HG03342 (cell line): Measurements from ENCODE around the gene CYP3A5.
"Not testable (repeated sequence)": the region's sequence is repeated elsewhere in the genome, so short reads cannot be mapped to it uniquely, and the experiment has no call there.

Experiments used
- ATAC-seq: cut with Tn5 transposase; IDR thresholded peaks from one replicate; pipeline ENCODE4 v1.9.1; 2021; ENCODE audit warnings: mild to moderate bottlenecking, moderate library complexity; ENCODE audit not compliant: unreplicated experiment

The CYP3A5 gene

GRCh38 chr7:99679400-99680191, at the start of gene CYP3A5:
CYP3A5 (minus strand) TSS chr7:99679996; CDS start chr7:99679896, 100 bp downstream.
- ATAC-seq = no peak

DNA sequence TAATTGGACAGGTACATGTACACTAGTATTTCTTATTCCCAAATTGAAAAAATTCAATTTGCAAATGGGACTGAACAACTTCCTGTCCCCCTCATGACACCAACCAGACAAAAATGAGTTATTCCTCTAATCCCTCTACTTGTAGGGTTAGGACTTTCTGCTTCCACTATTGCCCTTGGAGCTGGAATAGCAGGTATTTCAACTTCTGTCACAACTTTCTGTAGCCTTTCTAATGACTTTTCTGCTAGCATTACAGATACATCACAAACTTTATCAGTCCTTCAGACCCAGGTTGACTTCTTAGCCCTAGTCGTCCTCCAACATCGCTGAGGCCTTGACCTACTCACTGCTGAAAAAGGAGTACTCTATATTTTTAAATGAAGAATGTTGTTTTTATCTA, 48.8 kb upstream of the CYP3A5 start:
- no peak for ATAC-seq

DNA sequence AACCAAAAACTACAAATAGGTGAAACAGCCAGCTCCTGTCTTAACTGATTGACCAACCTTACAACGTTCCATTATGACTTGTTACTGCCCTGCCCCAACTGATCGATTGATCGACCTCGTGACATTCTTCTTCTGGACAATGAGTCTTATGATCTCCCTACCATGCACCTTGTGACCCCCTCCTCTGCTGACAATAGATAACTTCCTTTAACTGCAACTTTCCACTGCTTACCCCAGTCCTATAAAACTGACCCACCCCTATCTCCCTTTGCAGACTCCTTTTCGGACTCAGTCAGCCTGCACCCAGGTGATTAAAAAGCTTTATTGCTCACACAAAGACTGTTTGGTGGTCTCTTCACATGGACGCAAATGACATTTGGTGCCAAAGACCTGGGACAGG, 43.4 kb upstream of the CYP3A5 start:
- ATAC-seq = not testable (repeated sequence)

GRCh38 chr7:99720800-99721595, 41.2 kb upstream of the CYP3A5 start:
- ATAC-seq = no peak

GRCh38 chr7:99719996-99720769, 40.4 kb upstream of the CYP3A5 start:
- no peak for ATAC-seq

DNA sequence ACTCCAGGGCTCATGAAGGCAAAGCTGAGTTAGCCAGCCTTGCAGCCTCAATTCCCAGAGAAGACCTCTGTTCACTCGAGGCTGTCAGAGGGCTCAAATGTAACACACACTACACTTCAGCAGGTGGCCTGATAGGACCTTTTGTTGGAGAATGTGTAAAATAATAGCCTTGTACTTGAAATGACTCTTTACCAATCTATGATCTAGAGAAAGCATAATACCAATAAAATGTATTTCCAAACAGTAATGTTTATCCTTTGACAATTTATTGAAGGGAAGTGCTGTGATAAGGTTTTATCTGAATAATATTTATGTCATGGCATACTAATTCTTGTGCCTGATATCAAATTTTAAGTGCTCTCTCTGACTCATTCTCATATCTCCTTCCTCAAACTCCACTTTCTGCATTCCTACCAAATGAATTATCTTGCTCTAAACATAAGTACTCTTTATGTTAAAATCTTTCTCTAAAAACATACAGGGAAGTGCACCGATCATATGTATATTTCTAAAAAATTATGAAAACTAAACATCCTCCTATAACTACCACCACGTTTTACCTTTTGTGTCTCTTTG, 34.3 kb upstream of the CYP3A5 start:
- ATAC-seq = no peak

- no peak for ATAC-seq
These were observed 30.2 kb upstream of the CYP3A5 start for GRCh38 chr7:99709838-99710578.

GRCh38 chr7:99709260-99709659, 29.5 kb upstream of the CYP3A5 start:
- no peak for ATAC-seq

DNA sequence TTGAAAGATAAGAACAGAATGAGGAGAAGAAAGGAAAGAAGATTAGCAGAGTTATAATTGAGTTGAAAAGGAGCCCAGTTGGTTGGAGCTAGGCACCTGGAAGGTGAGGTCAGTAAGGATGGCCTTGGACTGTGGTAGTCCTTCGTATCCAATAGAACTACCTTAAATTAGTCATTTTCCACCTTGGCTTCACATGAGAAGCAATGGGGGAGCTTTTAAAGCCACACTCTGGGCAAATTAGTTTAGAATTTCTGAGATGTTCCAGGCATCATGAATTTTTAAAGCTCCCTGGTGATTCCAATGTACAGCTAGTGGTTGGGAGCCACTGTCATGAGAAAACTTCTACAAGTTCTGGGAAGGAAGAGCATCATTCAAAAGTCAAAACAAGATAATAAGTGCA, 27.3 kb upstream of the CYP3A5 start:
- no peak for ATAC-seq

GRCh38 chr7:99699946-99700345, 20.1 kb upstream of the CYP3A5 start:
- no peak for ATAC-seq

GRCh38 chr7:99698867-99699730, 19.3 kb upstream of the CYP3A5 start:
- ATAC-seq = not testable (repeated sequence)

DNA sequence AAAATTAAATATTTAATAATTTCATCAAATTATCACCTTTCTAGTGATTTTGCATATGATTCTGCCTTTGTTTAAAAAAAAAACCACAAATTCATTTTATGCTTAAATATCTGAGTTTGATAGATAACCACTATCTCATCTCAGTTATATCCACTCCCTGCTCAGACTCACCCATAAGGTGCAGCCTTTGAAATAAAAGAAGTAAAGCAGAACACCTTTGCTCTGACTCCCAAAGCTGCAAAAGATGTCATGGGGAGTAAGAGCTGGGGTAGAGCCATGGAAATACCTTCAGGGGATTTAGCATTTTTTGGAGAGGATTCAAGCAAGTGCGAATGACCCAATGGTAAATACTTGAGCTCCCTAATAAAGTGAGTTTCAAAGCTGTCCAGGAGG, 15.1 kb upstream of the CYP3A5 start:
- ATAC-seq = no peak

DNA sequence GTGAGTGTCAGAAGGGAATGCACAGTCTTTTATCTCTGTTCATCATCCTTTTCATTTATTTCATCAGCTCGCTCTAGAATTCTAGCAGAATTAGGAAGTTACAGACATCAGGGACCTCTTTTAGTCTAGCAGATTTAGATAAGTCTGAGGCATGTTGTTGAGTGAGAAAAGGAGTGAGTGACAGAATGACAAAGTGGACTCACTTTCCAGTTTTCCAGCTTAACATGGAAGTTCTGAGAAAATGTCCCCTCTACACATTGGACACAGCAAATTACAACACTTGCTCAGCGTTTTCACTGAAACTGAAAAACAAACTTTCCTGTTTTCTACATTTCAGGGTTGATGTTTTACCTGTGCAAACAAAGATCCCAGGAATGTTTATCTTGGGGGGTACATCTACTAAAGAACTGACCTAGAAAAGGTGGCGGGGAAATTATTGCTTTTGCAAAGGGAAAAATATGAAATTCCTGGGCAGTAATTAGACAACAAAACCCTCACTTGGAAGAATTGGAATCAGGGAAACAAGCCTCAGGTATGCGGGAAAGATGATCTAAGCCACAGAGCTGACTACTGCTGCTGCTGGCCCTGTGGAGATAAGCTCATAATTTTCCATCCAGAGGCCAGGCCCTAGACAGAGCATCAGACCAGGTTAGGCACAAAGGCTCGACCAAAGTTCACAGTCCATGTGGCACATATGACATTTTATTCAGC, 14.6 kb upstream of the CYP3A5 start:
- no peak for ATAC-seq

- no peak for ATAC-seq
These were observed 13.8 kb upstream of the CYP3A5 start for GRCh38 chr7:99693427-99694200.

GRCh38 chr7:99693100-99693426, 13.3 kb upstream of the CYP3A5 start:
- no peak for ATAC-seq

GRCh38 chr7:99692563-99692962, 12.8 kb upstream of the CYP3A5 start:
- ATAC-seq = not testable (repeated sequence)

DNA sequence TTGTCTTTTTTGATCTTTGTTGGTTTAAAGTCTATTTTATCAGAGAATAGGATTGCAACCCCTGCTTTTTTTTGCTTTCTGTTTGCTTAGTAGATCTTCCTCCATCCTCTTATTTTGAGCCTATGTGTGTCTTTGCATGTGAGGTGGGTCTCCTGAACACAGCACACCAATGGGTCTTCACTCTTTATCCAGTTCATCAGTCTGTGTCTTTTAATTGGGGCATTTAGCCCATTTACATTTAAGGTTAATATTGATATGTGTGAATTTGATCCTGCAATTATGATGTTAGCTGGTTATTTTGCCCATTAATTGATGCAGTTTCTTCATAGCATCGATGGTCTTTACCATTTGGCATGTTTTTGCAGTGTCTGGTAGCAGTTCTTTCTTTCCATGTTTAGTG, 11.9 kb upstream of the CYP3A5 start:
- not testable (repeated sequence) for ATAC-seq

GRCh38 chr7:99690918-99691317, 11.1 kb upstream of the CYP3A5 start:
- ATAC-seq = not testable (repeated sequence)
